Kidney glomerular epithelial cell (primary cell): Measurements from ENCODE around the gene SPRED3.
"Not testable (repeated sequence)": the region's sequence is repeated elsewhere in the genome, so short reads cannot be mapped to it uniquely, and the experiment has no call there.

Experiments used
- DNase-seq: peaks from one replicate; lab custom pipeline; 2025; lab: John Stamatoyannopoulos, UW

Gene SPRED3

DNA sequence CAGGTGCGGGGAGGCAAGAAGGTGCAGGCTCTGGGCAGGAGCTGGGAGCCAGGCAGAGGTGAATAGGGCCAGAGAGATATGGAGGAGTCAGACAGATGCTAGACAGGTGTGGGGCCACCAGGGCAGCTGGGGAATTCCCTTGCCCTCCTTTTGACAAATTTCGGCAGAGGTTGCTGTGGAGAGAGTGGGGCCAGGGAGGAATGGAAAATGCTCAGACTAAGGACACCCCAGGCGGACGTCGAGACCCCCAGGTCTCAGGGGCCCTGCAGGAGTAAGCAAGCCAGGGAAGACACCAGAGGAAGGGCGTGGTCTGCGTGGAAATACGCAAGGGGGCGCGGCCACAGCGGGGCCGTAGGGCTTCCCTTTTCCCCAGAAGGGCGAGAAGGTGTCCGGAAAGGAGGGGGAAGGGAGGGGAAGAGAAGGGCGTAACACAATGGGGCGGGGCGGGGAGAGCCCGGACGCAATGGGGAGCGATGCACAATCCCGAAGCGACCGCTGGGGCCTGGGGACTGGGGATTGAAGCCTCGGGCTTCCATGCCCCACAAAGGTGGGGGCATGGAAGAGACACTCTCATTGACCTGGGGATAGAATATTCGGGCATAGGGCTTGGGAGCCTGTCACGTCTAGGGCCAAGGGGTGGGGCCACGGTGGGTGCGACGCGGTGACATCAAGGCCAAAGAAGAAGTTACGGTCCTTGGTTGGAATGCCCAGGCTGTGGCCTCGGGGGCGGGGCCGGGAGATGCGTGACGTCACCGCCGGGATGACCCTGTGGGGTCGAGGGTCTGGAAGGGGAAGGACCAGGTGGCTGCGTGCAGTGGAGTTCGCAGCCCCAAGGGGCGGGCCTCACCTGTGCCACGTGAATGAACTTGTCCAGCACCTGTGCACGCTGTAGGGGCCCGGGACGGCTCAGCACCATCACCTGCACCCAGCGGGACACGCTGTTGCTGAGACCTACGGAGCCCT is 29.3 kb downstream of the SPRED3 start:
- no peak for DNase-seq

DNA sequence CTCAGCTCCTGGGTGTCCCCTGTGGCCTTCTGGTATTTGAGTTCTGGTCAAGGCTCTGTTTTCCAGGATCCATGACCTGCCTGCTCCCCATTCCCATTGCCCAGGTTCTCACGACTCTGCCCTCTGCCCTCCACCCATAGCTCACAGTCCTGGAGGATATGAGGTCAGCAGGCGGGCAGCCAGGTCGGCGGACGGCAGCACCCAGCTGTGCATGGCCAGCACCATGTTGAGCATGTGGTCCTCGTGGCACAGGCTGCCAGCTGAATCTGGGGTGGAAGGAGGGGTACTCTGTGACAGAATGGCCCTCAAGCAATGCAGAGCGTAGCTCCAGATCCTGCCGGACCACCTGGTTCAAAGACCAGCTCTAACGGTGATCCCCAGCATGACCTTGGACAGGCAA is 32.4 kb downstream of the SPRED3 start:
- DNase-seq = no peak

DNA sequence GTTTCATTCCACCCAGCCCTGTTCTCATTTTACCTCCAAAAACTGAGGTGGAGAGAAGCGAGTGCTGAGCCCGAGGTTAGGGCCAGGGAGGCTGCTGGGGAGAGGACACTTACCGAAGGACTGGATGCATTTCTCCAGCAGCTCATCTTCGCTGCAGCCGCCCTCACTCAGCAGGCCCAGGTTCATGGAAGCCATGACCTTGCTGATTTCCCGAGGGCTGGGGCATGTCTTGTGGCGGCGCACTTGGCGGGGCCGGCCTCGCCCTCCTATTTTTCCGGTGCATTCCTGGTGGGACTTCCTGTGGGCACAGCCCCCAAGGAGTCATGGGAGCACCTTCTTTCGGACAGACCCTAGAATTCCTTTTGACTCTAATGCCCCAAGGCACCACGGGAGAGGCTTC is 33.4 kb downstream of the SPRED3 start:
- no peak for DNase-seq

DNA sequence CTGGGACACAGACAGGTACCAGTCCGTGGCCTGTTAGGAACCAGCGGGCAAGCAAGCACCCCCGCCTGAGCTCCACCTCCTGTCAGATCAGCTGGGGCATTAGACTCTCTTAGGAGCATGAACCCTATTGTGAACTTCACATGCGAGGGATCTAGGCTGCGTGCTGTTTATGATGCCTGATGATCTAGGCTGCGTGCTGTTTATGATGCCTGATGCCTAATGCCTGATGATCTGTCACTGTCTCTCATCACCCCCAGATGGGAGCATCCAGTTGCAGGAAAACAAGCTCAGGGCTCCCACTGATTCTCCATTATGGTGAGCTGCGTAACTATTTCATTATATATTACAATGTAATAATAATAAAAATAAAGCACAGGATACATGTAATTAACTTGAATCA is 33.9 kb downstream of the SPRED3 start:
- DNase-seq = no peak

DNA sequence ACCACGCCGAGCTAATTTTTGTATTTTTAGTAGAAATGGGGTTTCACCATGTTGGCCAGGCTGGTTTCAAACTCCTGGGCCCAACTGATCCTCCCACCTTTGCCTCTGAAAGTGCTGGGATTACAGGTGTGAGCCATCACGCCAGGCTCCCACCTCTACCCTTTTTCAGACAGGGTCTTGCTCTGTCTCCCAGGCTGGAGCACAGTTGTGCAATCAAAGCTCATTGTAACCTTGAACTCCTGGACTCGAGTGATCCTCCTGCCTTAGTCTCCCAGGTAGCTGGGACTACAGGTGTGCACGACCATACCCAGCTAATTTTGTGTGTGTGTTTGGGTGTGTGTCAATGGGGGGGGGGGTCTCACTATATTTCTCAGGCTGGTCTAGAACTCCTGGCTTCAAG is 35.8 kb downstream of the SPRED3 start:
- no peak for DNase-seq

DNA sequence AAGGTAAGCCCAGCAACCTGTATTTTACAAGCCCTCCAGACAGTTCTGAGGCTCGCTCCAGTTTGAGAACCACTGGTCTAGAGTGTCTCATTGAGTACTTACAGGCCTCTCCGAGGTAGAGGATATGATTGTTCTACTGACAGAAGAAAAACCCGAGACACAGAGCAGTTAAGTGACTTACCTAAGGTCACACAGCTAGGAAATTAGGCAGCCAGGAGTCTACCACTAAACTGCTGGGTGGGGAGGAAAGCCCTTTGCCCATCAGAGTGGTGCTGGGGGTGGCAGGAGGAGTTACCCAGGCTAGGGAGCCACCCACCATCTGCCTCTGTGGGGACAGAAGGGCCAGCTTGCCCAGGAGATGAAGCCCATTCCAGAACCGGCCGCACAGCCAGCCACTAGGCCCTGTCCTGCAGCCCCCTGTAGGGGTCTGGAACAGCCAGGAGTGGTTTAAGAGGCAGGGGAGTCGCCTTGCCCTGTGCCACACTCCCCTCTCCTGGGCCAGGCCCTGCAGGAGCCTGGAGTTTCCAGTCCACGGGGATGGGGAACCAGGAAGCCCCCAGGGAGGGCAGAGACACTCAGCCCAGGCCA is 36.8 kb downstream of the SPRED3 start:
- DNase-seq = no peak

DNA sequence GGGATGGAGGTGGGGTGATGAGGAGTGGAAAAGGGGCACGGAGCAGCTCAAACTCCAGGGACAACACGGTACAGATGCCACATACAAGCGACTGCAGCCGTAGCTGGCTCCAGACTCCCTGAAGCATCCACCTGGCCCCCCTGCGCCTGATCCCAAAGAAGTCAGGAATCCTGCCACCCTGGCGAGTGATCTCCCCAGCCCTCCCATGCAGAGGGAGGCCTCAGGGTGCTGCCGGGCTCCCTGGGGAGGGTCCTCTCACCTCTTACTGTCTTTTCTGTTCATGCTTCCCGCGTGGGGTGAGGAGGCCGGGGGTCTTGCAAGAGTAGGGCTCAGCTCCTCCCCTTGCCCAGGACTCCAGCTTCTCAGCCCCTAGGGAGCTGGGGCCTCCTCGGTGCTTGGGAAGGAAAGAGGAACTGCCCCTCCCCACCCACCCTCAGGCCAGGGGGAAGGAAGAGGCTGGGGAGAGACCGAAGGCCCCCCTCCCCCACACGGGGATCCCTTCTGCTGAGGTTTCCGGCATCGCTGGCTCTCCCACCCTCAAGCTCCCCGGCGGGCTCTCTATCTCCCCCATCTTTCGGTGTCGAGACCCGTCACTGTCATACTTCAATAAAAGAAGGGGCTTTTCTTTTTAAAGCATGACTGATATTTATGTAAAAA is 37.4 kb downstream of the SPRED3 start, which contains the start of gene RASGRP4:
TSS of gene RASGRP4 (minus strand) at position 410 of the 657 bp plus-strand sequence. CDS start at position 282, 128 bp downstream.
- DNase-seq = no peak

DNA sequence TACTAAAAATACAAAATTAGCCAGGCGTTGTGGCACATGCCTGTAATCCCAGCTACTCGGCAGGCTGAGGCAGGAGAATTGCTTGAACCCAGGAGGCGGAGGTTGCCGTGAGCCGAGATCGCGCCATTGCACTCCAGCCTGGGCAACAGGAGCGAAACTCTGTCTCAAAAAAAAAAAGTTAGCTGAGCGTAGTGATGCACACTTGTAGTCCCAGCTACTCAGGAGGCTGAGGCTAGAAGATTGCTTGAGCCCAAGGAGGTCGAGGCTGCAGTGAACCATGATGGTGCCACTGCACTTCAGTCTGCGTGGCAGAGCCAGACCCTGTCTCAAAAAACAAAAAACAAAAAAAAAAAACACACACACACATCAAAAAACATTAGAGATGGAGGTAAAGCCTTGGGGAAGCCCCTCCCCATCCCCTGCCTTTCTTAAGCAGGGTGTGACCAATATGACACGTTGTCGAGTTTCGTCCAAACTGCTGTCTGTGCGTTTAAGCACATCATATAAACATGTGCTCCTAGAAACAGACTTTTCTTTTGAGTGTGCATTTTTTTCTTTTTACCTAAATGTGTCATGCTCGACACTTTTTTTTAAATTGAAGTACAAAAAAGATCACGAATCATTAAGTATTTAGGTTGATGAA is 38.7 kb downstream of the SPRED3 start:
- DNase-seq = not testable (repeated sequence)

DNA sequence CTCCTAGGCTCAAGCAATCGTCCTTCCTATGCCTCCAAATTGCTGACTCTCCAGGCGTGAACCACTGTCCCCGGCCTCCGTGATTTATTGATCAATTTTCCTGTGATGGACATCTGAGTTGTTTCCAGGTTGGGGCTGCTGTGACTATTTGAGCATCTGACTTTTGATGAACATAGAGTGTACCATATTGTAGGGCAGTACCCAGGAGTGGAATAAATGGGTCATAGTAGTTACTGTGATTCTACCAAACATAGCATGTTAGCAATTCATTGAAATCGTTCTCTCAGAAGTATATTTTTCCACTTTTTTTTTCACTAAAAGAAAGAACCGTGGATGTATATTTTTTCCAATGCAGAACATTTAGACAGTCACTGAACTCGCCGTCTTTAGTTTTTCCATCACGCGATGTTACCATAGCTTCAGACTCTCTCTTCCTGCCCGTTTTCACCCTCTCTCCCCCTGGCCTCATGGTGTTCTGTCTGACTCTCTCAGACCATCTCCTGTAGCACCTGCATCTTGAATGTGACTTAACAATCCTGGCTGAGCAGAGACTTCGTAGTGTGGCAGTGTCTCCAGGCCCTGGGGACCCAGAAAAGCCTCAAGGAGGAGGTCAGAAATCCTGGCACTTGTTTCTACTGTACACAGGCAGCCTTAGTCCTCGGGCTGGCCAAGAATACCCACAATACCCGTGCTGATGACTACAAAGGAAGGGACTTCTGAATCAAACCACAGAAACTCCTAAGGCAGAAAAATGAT is 40.7 kb downstream of the SPRED3 start:
- DNase-seq = no peak

DNA sequence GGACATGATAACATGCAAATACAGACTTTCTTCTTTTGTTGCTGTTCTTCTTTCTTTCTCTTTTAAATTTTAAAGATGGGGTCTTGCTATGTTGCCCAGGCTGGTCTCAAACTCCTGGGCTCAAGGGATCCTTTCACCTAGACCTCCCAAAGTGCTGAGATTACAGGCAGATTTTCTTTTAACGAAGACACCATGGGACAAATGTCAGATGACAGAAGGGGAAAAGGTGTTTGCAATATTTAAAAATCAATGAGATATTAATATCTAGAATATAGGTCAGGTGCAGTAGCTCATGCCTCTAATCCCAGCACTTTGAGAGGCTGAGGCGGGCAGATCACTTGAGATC is 41.3 kb downstream of the SPRED3 start:
- no peak for DNase-seq

DNA sequence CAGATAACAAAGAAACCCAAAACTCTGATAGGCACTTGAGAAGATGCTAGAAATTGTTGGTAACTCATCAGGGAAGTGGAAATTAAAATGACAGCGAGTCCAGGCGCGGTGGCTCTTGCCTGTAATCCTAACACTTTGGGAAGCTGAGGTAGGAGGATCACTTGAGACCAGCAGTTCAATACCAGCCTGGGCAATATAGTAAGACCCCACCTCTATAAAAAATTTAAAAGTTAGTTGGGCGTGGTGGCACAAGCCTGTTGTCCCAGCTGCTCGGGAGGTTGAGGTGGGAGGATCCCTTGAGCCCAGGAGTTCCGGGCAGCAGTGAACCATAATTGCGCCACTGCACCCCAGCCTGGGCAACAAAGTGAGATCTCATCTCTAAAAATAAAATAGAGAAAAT is 42.4 kb downstream of the SPRED3 start:
- DNase-seq = no peak

DNA sequence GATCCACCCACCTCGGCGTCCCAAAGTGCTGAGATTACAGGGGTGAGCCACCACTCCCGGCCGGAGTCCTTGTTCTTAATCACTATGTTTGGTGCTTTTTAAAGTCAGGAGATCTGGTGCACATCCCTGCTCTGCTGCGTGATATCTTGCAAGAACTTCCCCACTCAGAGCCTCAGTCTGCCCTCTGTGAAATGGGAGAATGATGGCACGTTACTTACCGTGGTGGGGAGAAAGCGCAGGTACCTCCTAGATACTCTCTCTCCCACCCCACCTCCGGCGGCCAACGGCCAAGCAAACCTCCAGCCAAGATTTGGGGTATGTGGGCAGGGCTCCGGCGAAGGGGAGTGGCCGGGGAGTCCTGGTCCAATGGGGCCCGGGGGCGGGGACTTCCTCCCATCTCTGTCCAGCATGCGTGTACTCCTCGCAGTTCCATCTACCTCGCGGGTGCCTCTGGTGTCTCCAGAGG is 44.8 kb downstream of the SPRED3 start, which contains the start of gene RYR1:
TSS of gene RYR1 (plus strand) at position 424 of the 466 bp plus-strand sequence. CDS start 139 bp downstream, outside the sequence.
- no peak for DNase-seq

DNA sequence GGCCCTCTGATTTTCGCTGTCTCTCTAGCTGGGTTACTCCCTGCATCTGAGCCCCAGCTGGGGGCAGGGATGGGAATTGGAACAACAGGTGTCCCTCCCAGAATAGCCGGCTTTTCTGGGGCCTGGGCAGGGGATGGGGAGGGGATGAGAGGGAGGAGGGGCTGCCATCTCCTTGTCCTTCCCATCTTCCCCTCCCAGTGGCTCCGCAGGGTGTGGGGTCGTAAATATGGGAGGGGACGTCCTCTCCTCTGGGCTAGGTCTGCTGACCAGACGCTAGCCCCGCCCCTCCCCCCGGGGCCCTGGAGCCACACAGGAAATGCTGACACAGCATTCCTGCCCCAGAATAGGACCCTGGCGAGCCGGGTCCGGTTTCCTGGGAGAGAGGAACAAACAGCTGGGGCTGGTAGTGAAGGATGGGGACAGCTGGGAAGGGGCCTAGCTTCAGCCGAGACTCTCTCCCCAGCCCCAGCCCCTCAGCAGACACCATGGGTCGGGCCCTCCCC is 46.1 kb downstream of the SPRED3 start:
- no peak for DNase-seq

DNA sequence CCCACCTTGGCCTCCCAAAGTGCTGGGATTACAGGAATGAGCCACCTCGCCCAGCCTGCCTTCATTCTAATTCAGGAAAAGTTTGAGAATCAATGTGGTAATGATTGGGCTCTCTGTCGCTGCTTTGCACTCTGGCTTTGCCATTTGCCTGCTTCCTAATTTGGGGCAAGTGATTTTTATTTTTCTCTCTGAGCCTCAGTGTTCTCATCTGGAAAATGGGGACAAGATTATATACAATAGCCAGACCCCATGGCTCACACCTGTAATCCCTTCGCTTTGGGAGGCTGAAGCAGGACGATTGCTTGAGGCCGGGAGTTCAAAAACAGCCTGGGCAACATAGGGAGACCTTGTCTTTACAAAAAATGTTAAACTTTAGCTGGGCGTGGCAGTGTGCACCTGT is 48.8 kb downstream of the SPRED3 start:
- no peak for DNase-seq

DNA sequence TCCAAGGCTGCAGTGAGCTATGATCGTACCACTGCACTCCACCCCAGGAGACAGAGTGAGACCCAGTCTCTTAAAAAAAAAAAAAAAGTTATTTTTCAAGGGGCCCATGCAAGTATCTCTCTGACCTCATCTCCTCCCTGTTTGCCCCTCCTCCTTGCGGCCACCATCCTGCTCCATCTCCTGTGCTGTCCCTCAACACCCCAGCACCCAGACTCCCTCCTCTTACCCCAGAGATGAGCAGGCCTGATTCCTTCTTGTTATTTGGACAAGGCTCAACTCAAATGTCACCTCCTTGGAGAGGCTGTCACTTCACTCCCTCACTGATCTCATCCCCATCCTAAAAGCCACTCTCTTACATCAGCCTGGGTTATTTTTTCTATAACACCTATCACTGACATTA is 49.4 kb downstream of the SPRED3 start:
- DNase-seq = no peak

DNA sequence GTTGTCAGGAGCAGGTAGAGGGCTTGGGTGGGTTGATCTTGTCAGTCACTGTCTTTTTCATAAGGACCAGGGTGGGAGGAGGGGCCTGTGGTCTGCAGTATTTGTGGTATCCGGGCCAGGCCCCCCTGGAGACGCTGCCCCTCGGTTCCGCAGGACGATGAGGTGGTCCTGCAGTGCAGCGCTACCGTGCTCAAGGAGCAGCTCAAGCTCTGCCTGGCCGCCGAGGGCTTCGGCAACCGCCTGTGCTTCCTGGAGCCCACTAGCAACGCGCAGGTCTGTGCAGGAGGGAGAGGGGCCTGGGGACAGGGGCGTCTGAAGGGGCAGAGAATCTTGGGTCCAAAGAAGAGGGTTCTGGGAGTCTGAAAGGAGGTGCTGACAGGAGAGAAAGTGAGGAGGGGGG is 52.1 kb downstream of the SPRED3 start:
- no peak for DNase-seq

DNA sequence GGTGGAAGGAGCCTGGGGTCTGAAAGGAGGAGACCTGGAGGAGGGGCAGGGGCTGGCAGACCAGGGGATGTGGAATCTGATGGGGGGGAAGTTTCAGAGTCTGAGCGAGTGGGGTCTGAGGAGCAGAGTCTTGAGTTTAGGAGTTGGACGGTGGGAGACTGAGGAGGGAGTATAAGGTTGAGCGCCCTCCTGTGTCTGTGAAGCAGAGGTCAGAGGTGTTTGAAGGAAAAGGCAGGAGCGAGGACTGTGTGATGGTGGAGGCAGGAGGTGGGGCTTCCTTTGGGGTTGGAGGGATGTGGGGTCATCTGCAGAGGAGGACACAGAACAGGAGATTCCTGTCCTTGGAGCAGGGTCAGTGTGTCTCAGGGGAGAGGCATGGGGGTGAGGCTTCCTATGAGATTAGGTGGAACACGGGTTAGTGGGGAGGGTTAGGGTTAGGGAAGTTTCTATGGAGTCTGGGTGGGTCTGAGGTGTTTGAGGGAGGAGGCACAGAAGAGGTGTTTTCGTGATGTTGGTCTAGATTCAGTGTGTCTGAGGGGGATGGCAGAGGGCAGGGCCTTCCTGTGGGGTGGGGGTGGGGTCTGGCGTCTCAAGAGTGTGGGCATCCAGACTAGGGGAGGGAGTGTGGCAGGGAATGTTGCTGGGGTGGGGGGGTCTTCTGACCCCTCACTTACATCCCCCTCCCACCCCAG is 53.3 kb downstream of the SPRED3 start:
- no peak for DNase-seq

DNA sequence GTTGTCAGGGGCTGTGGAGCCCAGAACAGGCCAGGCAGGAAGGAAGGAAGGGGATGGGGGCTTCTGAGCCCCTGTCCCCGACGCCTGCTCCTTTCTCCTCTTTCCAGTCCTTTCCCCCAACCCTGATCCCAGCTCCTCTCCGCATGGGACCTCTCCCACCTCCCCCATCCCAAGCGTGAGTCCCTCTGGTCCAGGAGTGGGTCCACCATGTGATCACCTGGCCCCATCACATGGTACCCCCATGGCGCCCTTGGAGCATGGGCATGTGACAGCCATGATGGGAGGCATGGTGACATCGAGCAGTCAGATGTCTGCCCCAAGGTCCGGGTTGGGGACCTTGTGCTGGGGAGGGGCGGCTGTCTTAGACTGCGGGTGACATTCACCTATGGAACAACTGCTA is 54.2 kb downstream of the SPRED3 start:
- DNase-seq = no peak

DNA sequence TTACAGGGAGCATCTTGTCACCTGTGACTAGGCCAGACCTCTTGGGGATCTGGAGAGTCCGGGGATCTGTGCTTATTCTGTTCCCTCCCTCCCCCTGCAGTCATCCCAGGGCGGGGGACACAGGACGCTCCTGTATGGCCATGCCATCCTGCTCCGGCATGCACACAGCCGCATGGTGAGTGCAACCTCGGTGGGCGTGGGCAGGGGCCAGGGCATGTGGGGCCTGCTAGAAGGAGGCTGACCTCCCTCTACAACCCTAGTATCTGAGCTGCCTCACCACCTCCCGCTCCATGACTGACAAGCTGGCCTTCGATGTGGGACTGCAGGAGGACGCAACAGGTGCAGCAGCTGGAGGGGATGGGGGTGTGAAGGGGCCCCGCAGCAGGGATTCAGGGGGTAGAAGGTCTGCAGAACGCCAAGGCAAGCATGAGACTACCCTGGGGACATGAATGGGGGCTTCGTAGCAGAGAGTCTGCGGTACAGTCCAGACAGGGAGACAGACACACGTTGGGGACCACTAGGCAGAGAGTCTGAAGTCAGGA is 55.0 kb downstream of the SPRED3 start:
- no peak for DNase-seq

DNA sequence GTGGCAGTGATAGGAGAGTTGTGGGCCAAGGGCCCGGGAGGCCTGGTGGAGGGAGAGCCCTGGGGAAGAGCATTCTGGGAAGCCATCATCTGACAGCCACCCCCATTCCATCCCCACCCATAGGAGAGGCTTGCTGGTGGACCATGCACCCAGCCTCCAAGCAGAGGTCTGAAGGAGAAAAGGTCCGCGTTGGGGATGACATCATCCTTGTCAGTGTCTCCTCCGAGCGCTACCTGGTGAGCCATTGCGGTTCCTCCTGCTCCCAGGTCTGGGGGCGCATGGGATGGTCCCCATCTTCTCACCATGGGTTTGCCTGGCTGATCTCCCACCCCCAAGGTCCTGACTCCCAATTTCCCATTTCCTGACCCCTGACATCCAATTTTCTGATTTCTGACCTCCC is 55.5 kb downstream of the SPRED3 start:
- no peak for DNase-seq
